ENCODE results near the gene SPATA1.

DNA sequence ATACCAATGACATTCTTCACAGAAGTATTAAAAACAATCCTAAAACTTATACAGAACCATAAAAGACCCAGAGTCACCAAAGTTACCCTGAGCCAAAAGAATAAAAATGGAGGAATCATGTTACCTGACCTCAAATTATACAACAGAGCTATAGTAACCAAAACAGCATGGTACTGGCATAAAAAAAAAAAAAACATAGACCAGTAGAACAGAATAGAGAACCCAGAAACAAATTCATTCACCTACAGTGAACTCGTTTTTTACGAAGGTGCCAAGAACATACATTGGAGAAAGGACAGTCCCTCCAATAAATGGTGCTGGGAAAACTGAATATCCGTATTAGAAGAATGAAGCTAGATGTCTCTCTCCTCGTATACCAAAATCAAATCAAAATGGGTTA is 2.8 kb downstream of the SPATA1 start:
- TF ChIP-seq NONO (IDR thresholded peaks at IDR 0.05; ENCODE audit: low read depth in 2 of 2, low read length in 1 of 2) (no peak), TAF1 (IDR thresholded peaks at IDR 0.05; ENCODE audit: control insufficient read depth, extremely low read depth, insufficient read depth, low read length, severe bottlenecking) (no peak), RAD21 (CRISPR knock-in tag; conservative IDR thresholded peaks at IDR 0.05 in 1 of 2, IDR thresholded peaks at IDR 0.05 in 1 of 2) (no peak), MEF2D (tag; conservative IDR thresholded peaks at IDR 0.05; ENCODE audit: low read depth) (no peak), RCOR1 (IDR thresholded peaks at IDR 0.05; ENCODE audit: borderline replicate concordance in 1 of 2, low read depth in 2 of 2, low read length in 2 of 2) (no peak), FOXA1 (IDR thresholded peaks at IDR 0.05; ENCODE audit: borderline replicate concordance) (no peak)
- TF ChIP-seq, protein P1, sequence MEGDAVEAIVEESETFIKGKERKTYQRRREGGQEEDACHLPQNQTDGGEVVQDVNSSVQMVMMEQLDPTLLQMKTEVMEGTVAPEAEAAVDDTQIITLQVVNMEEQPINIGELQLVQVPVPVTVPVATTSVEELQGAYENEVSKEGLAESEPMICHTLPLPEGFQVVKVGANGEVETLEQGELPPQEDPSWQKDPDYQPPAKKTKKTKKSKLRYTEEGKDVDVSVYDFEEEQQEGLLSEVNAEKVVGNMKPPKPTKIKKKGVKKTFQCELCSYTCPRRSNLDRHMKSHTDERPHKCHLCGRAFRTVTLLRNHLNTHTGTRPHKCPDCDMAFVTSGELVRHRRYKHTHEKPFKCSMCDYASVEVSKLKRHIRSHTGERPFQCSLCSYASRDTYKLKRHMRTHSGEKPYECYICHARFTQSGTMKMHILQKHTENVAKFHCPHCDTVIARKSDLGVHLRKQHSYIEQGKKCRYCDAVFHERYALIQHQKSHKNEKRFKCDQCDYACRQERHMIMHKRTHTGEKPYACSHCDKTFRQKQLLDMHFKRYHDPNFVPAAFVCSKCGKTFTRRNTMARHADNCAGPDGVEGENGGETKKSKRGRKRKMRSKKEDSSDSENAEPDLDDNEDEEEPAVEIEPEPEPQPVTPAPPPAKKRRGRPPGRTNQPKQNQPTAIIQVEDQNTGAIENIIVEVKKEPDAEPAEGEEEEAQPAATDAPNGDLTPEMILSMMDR (IDR thresholded peaks at IDR 0.05 in 2 of 3, conservative IDR thresholded peaks at IDR 0.05 in 1 of 3; ENCODE audit: insufficient read depth in 2 of 3, low read depth in 1 of 3, low read length in 3 of 3) = no peak
- TF ChIP-seq, protein P2, sequence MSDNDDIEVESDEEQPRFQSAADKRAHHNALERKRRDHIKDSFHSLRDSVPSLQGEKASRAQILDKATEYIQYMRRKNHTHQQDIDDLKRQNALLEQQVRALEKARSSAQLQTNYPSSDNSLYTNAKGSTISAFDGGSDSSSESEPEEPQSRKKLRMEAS (CRISPR knock-in tag; IDR thresholded peaks at IDR 0.05) = no peak
